NCI-H146 treated with DMSO at 0.1 percent for 48 hours (cell line): Measurements from ENCODE around the gene FDX2.

Experiments
- DNase-seq: peaks from one replicate; lab custom pipeline; 2025; ENCODE audit not compliant: unreplicated experiment; lab: John Stamatoyannopoulos, UW

The FDX2 gene

DNA sequence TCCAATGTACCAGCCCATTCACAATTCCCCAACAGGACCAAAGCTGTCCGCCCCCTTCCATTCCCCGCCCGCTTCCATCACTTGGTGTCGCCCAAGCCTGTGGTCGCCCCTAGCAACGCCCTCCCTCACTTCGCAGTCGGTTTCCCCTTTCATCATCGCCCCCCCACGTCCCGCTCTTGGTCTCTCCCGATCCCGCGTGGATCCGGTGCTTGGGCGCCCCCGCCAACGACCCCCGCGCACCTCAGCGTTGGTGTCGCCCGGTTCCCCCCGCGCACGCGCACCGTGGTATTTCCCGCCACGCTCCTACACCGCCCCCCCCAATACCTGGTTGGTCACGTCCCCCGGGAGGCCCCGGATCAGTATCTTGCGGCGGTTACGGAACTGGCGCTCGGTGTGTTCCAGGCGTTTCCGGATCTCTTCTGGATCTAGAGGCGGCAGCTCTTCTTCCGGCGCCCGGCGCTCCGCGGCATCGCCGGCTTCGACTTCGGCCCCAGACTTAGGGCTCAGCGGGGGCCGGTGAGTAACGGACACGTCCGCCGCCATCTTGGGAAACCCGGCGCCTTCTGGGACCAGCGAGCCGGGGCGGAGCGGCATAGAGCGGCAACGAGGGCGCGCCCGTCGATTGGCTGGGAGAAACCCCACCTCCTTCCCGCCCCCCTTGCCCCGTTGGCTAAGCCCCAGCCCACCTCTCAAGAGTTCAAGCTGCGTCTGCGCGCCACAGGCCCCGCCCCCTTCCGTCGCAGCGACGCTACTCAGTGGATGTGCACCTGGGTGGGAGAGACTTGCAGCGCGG, 17.3 kb upstream of the FDX2 start, which contains the start of gene RAVER1:
TSS of gene RAVER1 (minus strand) at position 565 of the 793 bp plus-strand sequence. CDS start at position 543, 22 bp downstream.
- DNase-seq = peak; percentile 94

- no peak for DNase-seq
These were observed 16.5 kb upstream of the FDX2 start for GRCh38 chr19:10332158-10332964.

GRCh38 chr19:10329555-10329954, 13.7 kb upstream of the FDX2 start:
- DNase-seq = no peak

- no peak for DNase-seq
These were observed 13.0 kb upstream of the FDX2 start for GRCh38 chr19:10328558-10329429.

- no peak for DNase-seq
These were observed 12.0 kb upstream of the FDX2 start for GRCh38 chr19:10327793-10328192.

DNA sequence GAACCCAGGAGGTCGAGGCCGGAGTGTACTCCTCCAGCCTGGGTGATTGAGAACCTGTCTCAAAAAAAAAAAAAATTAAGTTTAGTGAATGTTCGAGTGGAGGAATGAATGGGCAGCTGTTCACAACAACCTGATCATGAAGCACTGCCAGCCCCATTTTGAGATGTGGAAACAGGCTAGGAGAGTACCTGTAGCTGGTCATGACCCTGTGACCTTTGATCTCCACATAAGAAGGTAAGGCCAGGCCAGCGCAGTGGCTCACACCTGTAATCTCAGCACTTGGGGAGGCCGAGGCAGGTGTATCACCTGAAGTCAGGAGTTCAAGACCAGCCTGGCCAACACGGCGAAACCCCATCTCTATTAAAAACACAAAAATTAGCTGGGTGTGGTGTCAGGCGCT, 9.9 kb upstream of the FDX2 start:
- DNase-seq = no peak

DNA sequence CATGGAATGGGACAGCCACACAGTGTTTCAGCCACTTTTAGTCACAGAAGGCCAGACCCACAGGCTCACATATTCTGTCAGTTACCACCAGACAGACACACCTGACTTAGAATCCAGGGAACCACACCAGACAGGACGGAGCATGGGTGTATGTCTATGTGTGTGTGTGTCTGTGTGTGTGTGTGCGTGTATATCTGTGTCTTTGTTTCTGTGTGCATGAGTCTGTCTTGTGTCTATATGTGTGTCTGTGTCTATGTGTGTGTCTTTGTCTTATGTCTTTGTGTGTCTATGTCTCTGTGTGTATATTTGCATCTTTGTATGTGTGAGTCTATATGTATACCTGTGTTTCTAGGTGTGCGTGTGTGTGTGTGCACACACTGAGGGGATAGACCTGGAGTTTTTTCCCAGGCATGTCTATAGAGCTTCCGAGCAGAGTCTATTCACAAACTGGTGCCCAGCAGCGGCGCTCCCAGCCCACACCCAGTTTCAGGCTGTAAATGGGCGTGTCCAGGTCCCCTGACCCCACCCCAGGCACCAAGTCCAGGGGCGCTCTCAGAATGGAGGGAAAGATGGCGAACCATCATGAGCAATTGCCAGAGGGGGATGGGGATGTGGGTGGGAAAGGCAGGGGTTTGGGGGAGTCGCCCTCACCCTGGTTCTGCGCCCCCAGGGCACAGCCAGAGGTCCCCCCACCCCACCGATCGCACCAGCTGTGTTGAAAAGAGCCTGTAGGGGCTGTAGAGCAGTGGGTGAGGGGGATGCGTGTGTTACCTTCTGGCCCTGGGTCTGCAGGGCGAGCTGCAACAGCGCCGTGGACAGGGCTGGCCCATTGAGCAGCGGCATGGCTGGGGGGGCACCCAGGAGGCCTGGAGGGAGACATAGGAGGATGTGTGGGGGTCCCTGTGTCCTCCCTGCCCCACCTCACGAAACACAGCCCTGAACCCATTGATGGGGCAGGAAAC, 6.3 kb upstream of the FDX2 start:
- no peak for DNase-seq

DNA sequence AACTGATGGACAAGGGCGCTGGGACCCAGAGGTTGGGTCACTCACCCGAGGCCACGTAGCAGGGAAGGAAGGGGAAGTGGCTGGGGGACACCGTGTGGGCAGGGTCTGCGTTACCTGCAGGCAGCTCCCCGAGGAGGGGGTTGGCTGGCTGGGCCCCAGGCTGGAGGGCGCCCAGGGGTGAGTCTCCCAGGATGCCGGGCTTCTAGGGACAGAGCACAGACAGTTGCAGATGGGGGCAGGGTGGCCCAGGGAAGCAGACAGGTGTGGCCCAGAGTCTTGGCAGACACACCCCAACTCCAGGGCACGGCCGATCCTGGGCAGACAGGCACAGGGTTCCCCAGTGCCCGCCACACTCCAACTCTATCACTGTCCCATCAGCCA, 5.6 kb upstream of the FDX2 start:
- DNase-seq = no peak

DNA sequence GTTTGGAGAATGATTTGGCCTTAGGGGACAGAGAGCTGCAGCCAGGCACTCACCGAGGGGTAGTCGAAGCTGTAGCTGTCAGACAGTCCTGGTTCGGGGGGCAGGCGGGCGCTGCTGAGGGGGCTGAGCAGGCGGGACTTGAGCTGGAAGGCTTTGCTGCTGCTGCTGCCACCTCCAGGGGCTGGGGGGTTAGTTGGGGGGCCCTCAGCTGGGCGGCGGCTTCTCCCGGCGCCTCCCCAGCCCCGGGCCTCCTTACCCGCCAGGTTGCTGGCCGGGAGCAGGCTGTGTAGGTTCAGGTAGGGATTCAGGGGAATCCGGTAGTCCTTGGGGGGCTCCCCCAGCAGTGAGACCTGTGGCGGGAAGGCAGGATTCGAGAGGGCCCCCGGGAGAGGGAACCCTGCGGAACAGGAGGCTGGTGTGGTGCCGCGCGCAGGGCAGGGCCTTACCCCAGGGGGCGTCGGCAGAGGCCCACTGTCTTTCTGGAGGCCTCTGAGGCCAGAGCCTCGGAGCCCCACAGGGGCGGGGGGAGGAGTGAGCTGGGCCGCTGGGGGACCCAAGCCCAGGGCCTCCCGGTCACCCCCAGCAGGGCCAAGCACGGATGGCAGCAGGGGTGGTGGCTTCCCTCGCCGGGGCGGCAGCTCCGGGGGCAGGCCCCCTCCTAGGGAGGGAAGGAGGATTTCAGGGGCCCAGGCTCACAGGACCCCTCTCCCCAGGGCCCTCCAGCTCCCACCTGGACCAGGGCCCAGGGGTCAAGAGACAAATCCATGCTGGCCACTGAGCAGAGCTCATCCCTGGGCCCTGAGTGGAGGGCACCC, 5.0 kb upstream of the FDX2 start:
- no peak for DNase-seq

- DNase-seq = no peak
These were observed 3.2 kb upstream of the FDX2 start for GRCh38 chr19:10318807-10319682.

DNA sequence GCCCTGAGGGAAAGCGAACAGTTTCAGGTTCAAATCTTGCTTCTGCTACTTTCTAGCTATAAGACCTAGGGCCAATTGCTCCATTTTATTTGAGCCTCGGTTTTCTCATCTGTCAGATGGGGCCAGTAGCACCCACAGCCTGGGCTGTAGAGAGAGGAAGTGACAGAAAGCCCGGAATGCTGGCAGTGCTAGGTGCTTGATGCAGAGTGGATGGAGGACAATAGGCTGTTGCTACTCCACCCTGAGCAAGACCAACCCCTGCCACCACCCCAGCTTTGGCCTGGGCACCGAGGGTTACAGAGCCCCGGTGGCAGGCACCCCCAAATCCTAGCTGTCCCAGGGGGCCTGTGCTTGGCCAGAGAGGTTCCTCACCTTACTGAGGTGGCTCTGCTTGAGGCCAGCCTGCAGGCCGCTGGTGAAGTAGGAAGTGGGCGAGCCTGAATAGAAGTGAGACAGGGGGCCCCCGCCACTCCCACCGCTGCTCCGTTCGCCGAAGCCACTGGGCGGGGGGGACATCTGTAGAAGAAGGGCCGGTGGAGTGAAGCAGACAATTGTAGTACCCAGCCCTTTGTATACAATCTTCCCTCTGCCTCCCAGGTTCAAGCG, 2.1 kb upstream of the FDX2 start:
- DNase-seq = no peak

DNA sequence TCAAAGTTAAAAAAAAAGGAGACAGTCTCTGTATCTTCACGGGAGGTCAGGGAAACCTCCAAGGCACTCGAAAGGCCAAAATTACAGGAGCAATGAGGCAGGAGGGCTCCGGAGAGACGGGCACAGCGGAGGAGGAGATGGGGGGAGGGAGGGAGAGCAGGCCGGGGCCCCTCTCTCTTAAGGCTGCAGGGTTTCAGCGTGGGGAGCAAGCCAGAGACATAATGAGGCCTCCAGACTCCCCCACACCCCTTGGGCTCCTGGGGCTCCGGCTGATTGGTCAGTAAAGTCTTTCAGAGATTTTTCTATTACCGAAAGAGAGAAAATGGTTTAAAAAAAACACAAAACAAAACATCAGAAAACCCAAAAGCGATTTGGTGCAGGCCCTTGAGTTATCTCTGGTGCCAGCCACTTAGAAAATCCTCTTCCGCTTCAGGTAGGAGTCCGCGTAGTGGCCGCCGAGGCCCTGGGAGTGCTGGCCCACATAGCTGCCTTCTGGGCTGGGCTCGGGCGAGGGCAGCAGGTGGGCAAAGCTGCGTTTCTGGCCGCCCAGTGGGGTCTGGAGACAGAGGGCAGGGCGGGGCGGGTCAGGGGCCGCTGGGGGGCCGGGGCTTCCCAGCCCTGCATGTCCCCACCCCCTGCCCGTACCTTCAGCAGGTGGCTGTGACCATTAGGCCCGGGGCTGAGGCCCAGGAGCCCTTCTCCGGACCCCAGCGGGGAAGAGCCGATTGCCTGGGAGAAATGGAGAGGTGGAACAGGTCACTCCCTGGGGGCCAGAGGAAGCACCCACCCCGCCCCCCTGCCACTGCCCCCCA, 1.4 kb upstream of the FDX2 start:
- no peak for DNase-seq

GRCh38 chr19:10316229-10317044, 622 bp upstream of the FDX2 start:
- no peak for DNase-seq

DNA sequence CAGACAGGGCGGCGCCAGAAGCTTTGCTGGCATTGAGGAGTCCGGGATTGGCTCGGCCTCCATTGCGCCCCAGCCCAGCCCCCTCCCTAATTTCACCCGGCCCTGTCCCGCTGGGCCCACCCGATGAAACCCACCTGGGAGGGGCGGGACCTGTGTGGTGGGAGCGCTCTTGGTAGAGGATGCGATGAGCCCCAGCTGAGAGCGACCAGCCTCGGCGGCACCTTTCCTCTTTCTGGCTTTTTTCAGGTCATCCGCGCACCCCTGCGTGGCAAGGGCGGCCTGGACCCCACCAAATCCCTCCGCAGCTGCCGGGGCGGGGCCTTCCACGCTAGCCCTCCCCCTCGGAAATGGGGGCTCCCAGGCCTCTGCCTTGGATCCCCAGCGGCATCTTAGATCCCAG, 6.4 kb downstream of the FDX2 start, which contains the start of gene ZGLP1:
TSS of gene ZGLP1 (minus strand) at position 393 of the 400 bp plus-strand sequence.
- DNase-seq = no peak

DNA sequence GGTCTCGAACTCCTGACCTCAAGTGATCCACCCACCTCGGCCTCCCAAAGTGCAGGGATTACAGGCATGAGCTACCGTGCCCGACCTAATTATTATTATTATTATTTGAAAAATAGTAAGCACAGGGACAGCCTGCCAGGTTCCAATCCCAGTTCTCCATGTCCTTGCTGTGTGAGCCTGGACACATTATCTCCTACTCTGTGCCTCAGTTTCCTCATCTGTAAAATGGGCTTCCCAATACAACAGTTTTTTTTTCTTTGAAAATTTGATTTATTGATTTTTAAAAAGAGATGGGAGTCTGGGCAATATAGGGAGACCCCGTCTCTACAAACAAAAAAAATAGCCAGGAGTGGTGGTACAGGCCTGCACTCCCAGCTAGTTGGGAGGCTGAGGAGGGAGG, 9.5 kb downstream of the FDX2 start:
- DNase-seq = no peak

GRCh38 chr19:10305139-10305806, 10.5 kb downstream of the FDX2 start:
- no peak for DNase-seq
